Spleen (tissue), 11 donors: ENCODE measurements around the gene SCFD2. TPM values are rescaled to one million over a fixed set of nuclear protein-coding genes. Genes with fewer than 3 reads are reported as not detected.

ENCODE experiments used
- DNase-seq: peaks from one replicate; pipeline ENCODE4 v3.0.0-alpha.2; 2020
- H3K27ac ChIP-seq, 8 donors: fragments of 200-600 bp; sonication (generic) in 7 of 8; 1 replicate in 4 of 8; 2 replicates in 4 of 8; pipeline versions ENCODE4 v1.5.0 to v1.8.0; 2016 to 2021; ENCODE audit warnings: inconsistent platforms in 4 of 8, mild to moderate bottlenecking in 4 of 8, moderate library complexity in 1 of 8
- H3K27me3 ChIP-seq, 7 donors: fragments of 200-600 bp; sonication (generic) in 6 of 7; replicated peaks in 1 of 7; 1 replicate in 4 of 7; 2 replicates in 3 of 7; pipeline versions ENCODE4 v1.5.0 to v1.8.0; 2016 to 2021; ENCODE audit warnings: inconsistent platforms in 3 of 7, mild to moderate bottlenecking in 1 of 7
- H3K36me3 ChIP-seq, 6 donors: fragments of 200-600 bp; sonication (generic) in 5 of 6; 1 replicate in 4 of 6; 2 replicates in 2 of 6; pipeline versions ENCODE4 v1.5.0 to v1.8.0; 2016 to 2021; ENCODE audit warnings: inconsistent platforms in 2 of 6
- H3K4me1 ChIP-seq, 6 donors: fragments of 200-600 bp; sonication (generic) in 5 of 6; 1 replicate in 3 of 6; 2 replicates in 3 of 6; pipeline versions ENCODE4 v1.5.0 to v1.8.0; 2016 to 2021; ENCODE audit warnings: inconsistent platforms in 3 of 6
- H3K4me3 ChIP-seq, 8 donors: fragments of 200-600 bp; sonication (generic) in 7 of 8; 1 replicate in 4 of 8; 2 replicates in 4 of 8; pipeline versions ENCODE4 v1.5.0 to v1.8.0; 2016 to 2021; ENCODE audit warnings: inconsistent platforms in 4 of 8, mild to moderate bottlenecking in 4 of 8, moderate library complexity in 2 of 8
- H3K9me3 ChIP-seq, 8 donors: fragments of 200-600 bp; sonication (generic) in 7 of 8; 1 replicate in 4 of 8; 2 replicates in 4 of 8; pipeline versions ENCODE4 v1.5.0 to v1.8.0; 2016 to 2021; ENCODE audit warnings: inconsistent platforms in 4 of 8
- CTCF ChIP-seq, 11 experiments: fragments of 200-600 bp in 7 of 11; fragments of 450-650 bp in 4 of 11; sonication (generic) in 4 of 11; IDR thresholded peaks in 8 of 11; conservative IDR thresholded peaks in 3 of 11; 1 replicate in 7 of 11; 2 replicates in 4 of 11; pipeline versions ENCODE4 v1.4.0 to v1.8.0; 2016 to 2021; ENCODE audit warnings: antibody characterized with exemption in 11 of 11, inconsistent platforms in 4 of 11, mild to moderate bottlenecking in 1 of 11
- POLR2A ChIP-seq, 3 donors: fragments of 450-650 bp; IDR thresholded peaks; one replicate each; pipeline ENCODE4 v1.5.1; 2017; ENCODE audit warnings: antibody characterized with exemption in 3 of 3, mild to moderate bottlenecking in 1 of 3
- POLR2AphosphoS5 ChIP-seq, 3 donors: sonication (generic); formaldehyde crosslinking; IDR thresholded peaks; one replicate each; pipeline ENCODE4 v1.5.1; 2017; ENCODE audit warnings: antibody characterized with exemption in 3 of 3
- WGBS, 5 donors: extraction: QIAGEN DNeasy Blood & Tissue Kit in 3 of 5; methylation state at CpG; one replicate each; pipeline versions ENCODE4 v1.1.5 to v1.1.7; 2013 to 2018; 5-methylcytosine and 5-hydroxymethylcytosine counted together
- intact Hi-C: fragments of 100-400 bp; cut with DNase I; formaldehyde crosslinking; loops from one replicate; pipeline ENCODE4 v1.15.0; 2023; ENCODE audit warnings: low total_unique reads
- polyA plus RNA-seq, 3 donors: library from polyadenylated mRNA; stranded (reverse); fragments of 200-250 nt; gene quantifications; one replicate each; pipeline ENCODE4 v1.2.1, GENCODE V29; 2013
- total RNA-seq, 7 donors: library from RNA; depleted of rRNA in 3 of 7; stranded (reverse); fragments of >200 nt in 3 of 7; fragmentation: NEBNext Ultra II Directional in 4 of 7; extraction: Animal tissue kit (Norgen Biotek cat#: 25700) in 4 of 7; gene quantifications; one replicate each; pipeline versions ENCODE4 v1.1.0 to v1.2.1, GENCODE V29; 2016 to 2021
- donor health status: healthy with polysubstance abuse.
- donor health status: DM: no; HTN: no; CAD: no; lungs with moderate emphysema.
- donor health status: DM: no; HTN: no; CAD: no.
- donor health status: Bipolar disorder and iron deficiency.
- donor health status: healthy.
- donor health status: DM: no; HTN: no; CAD: no.
- donor health status: DM: yes; HTN: yes; CAD: no.

The SCFD2 gene
- total and polyA plus RNA-seq, 10 donors = 3.6 to 42.1 (median 21.1) TPM

- WGBS, 5 donors = 95 to 100% (median 98%) methylated on average over 2 of the region's 2 CpGs
- TF ChIP-seq POLR2A (IDR thresholded peaks at IDR 0.05) (no peak), POLR2AphosphoS5 (IDR thresholded peaks at IDR 0.05) (no peak), CTCF (IDR thresholded peaks at IDR 0.05 in 8 of 11, conservative IDR thresholded peaks at IDR 0.05 in 3 of 11) (no peak)
- H3K27ac ChIP-seq = no peak overlapping the region
- H3K9me3 ChIP-seq = no peaks in the 10 kb centered on the region
- H3K27me3 ChIP-seq = no peaks in the 10 kb centered on the region
- intact Hi-C loops = no loop called here
- no peak overlapping the region for H3K4me3 ChIP-seq
- DNase-seq = no peak
- no peaks in the 10 kb centered on the region for H3K4me1 ChIP-seq
- H3K36me3 ChIP-seq = no peaks in the 10 kb centered on the region
Observed at GRCh38 chr4:52936729-52937128, 429.1 kb downstream of the SCFD2 start.

- Histone ChIP-seq H3K27me3 (no peaks in the 10 kb centered on the region), H3K36me3 (no peaks in the 10 kb centered on the region), H3K9me3 (no peaks in the 10 kb centered on the region), H3K27ac (no peak overlapping the region), H3K4me3 (no peak overlapping the region), H3K4me1 (no peaks in the 10 kb centered on the region)
- WGBS, 5 donors = 94 to 97% (median 96%) methylated on average over 4 of the region's 4 CpGs
- DNase-seq = no peak
- TF ChIP-seq CTCF (IDR thresholded peaks at IDR 0.05 in 8 of 11, conservative IDR thresholded peaks at IDR 0.05 in 3 of 11) (no peak), POLR2AphosphoS5 (IDR thresholded peaks at IDR 0.05) (no peak), POLR2A (IDR thresholded peaks at IDR 0.05) (no peak)
- intact Hi-C loops = no loop called here
Observed at GRCh38 chr4:52935317-52935716, 430.5 kb downstream of the SCFD2 start.

GRCh38 chr4:52933738-52934137 is 432.1 kb downstream of the SCFD2 start:
- intact Hi-C loops = no loop called here
- H3K27ac ChIP-seq = no peak overlapping the region
- no peaks in the 10 kb centered on the region for H3K4me1 ChIP-seq
- no peaks in the 10 kb centered on the region for H3K27me3 ChIP-seq
- no peak for DNase-seq
- H3K9me3 ChIP-seq = no peaks in the 10 kb centered on the region
- 86 to 98% (median 96%) methylated on average over 2 of the region's 2 CpGs for WGBS, 5 donors
- no peak overlapping the region for H3K4me3 ChIP-seq
- TF ChIP-seq POLR2AphosphoS5 (IDR thresholded peaks at IDR 0.05) = no peak
- TF ChIP-seq POLR2A (IDR thresholded peaks at IDR 0.05) = no peak
- TF ChIP-seq CTCF (IDR thresholded peaks at IDR 0.05 in 8 of 11, conservative IDR thresholded peaks at IDR 0.05 in 3 of 11) = no peak
- no peaks in the 10 kb centered on the region for H3K36me3 ChIP-seq

GRCh38 chr4:52932591-52933470 is 433.0 kb downstream of the SCFD2 start:
- WGBS, 5 donors = 64 to 79% (median 71%) methylated on average over 5 of the region's 5 CpGs
- no peaks in the 10 kb centered on the region for H3K27me3 ChIP-seq
- H3K27ac ChIP-seq = no peak overlapping the region
- H3K36me3 ChIP-seq = no peaks in the 10 kb centered on the region
- no peak overlapping the region for H3K4me3 ChIP-seq
- H3K9me3 ChIP-seq = no peaks in the 10 kb centered on the region
- no peaks in the 10 kb centered on the region for H3K4me1 ChIP-seq
- intact Hi-C loops = no loop called here
- DNase-seq = no peak
- TF ChIP-seq CTCF (IDR thresholded peaks at IDR 0.05 in 8 of 11, conservative IDR thresholded peaks at IDR 0.05 in 3 of 11) (no peak), POLR2A (IDR thresholded peaks at IDR 0.05) (no peak), POLR2AphosphoS5 (IDR thresholded peaks at IDR 0.05) (no peak)
